ENCODE results near the gene FHOD3. TPM values are rescaled to one million over a fixed set of nuclear protein-coding genes. Genes with fewer than 3 reads are reported as not detected.

Gene FHOD3
- total and polyA plus RNA-seq, 4 donors: 0.57 to 1.3 (median 1.2) TPM; not detected in 1

GRCh38 chr18:36457683-36458082 lies 160.2 kb downstream of the FHOD3 start:
- peaks cover 0 to 10% (median under 1%) of the 10 kb centered on the region in 4 donors for H3K27me3 ChIP-seq (ENCODE audit: control insufficient read depth in 4 of 4, insufficient read depth in 4 of 4, low read length in 3 of 4)
- 70% methylated on average over 1 of the region's 1 CpG for WGBS
- TF ChIP-seq TAF1 (conservative IDR thresholded peaks at IDR 0.05) (no peak), ATF3 (IDR thresholded peaks at IDR 0.05) (no peak), HNF4A (conservative IDR thresholded peaks at IDR 0.05) (no peak), MAX (IDR thresholded peaks at IDR 0.05) (no peak), FOXA2 (IDR thresholded peaks at IDR 0.05) (no peak), SP1 (IDR thresholded peaks at IDR 0.05) (no peak)
- DNase-seq (ENCODE audit: low spot score): no peak
- no peak overlapping the region for H3K27ac ChIP-seq (ENCODE audit: low read depth in 1 of 2, low read length in 2 of 2)
- no peaks in the 10 kb centered on the region for H3K36me3 ChIP-seq (ENCODE audit: control insufficient read depth in 4 of 4, insufficient read depth in 3 of 4, low read depth in 1 of 4, low read length in 3 of 4)
- no peaks in the 10 kb centered on the region for H3K4me1 ChIP-seq (ENCODE audit: control insufficient read depth in 4 of 4, insufficient read depth in 4 of 4, low read length in 3 of 4)
- H3K4me3 ChIP-seq (ENCODE audit: low read depth in 1 of 3, low read length in 3 of 3): no peak overlapping the region
- no peaks in the 10 kb centered on the region for H3K9me3 ChIP-seq (ENCODE audit: control insufficient read depth in 4 of 4, low read length in 3 of 4)
- H3K9ac ChIP-seq (ENCODE audit: low read depth in 1 of 2, low read length in 2 of 2): no peak overlapping the region

- 79% methylated on average over 1 of the region's 1 CpG for WGBS
- Histone ChIP-seq H3K9me3 (ENCODE audit: control insufficient read depth in 4 of 4, low read length in 3 of 4) (no peaks in the 10 kb centered on the region), H3K4me1 (ENCODE audit: control insufficient read depth in 4 of 4, insufficient read depth in 4 of 4, low read length in 3 of 4) (no peaks in the 10 kb centered on the region), H3K27me3 (ENCODE audit: control insufficient read depth in 4 of 4, insufficient read depth in 4 of 4, low read length in 3 of 4) (peaks cover 0 to 10% (median under 1%) of the 10 kb centered on the region in 4 donors), H3K4me3 (ENCODE audit: low read depth in 1 of 3, low read length in 3 of 3) (no peak overlapping the region), H3K27ac (ENCODE audit: low read depth in 1 of 2, low read length in 2 of 2) (no peak overlapping the region), H3K9ac (ENCODE audit: low read depth in 1 of 2, low read length in 2 of 2) (no peak overlapping the region), H3K36me3 (ENCODE audit: control insufficient read depth in 4 of 4, insufficient read depth in 3 of 4, low read depth in 1 of 4, low read length in 3 of 4) (no peaks in the 10 kb centered on the region)
- no peak for DNase-seq (ENCODE audit: low spot score)
- TF ChIP-seq HNF4A (conservative IDR thresholded peaks at IDR 0.05): no peak
- no peak for TF ChIP-seq JUND (IDR thresholded peaks at IDR 0.05)
- TF ChIP-seq HNF4G (IDR thresholded peaks at IDR 0.05): no peak
- no peak for TF ChIP-seq RAD21 (IDR thresholded peaks at IDR 0.05)
- TF ChIP-seq ATF3 (IDR thresholded peaks at IDR 0.05): no peak
- TF ChIP-seq ZBTB33 (IDR thresholded peaks at IDR 0.05): no peak
- TF ChIP-seq FOXA1 (IDR thresholded peaks at IDR 0.05): no peak
- no peak for TF ChIP-seq GABPA (IDR thresholded peaks at IDR 0.05 in 1 of 2, conservative IDR thresholded peaks at IDR 0.05 in 1 of 2)
- no peak for TF ChIP-seq TAF1 (conservative IDR thresholded peaks at IDR 0.05)
- no peak for TF ChIP-seq MAX (IDR thresholded peaks at IDR 0.05)
- no peak for TF ChIP-seq YY1 (IDR thresholded peaks at IDR 0.05)
- TF ChIP-seq RXRA (IDR thresholded peaks at IDR 0.05): no peak
- no peak for TF ChIP-seq SP1 (IDR thresholded peaks at IDR 0.05)
- no peak for TF ChIP-seq FOXA2 (IDR thresholded peaks at IDR 0.05)
- no peak for TF ChIP-seq CTCF (IDR thresholded peaks at IDR 0.05; ENCODE audit: low read depth, low read length, missing input control)
- TF ChIP-seq EGR1 (IDR thresholded peaks at IDR 0.05; ENCODE audit: low read depth in 2 of 2): no peak
- TF ChIP-seq NR2F2 (IDR thresholded peaks at IDR 0.05): no peak
- no peak for TF ChIP-seq REST (IDR thresholded peaks at IDR 0.05)
Measured at GRCh38 chr18:36458306-36458705, 160.8 kb downstream of the FHOD3 start.
